Endothelial cell of umbilical vein (primary cell): ENCODE results near the gene HRH3. TPM values are rescaled to one million over a fixed set of nuclear protein-coding genes. Genes with fewer than 3 reads are reported as not detected.

Source experiments
- BruUV-seq: library from RNA; stranded (reverse); fragments of 400-500 nt; replicated peaks from 2 replicates; lab custom pipeline; 2021; lab: Mats Ljungman, UMichigan
- CTCF ChIA-PET: fragments of 300-600, 350-600 bp; sonication (Branson Sonifier 250); formaldehyde crosslinking; loops from one replicate; lab custom pipeline; 2021; ENCODE audit warnings: antibody characterized with exemption, inconsistent platforms; lab: Charles Lee
- POLR2A ChIA-PET: fragments of 300-600, 350-600 bp; sonication (Branson Sonifier 250); formaldehyde crosslinking; loops from one replicate; lab custom pipeline; 2021; ENCODE audit warnings: antibody characterized with exemption, inconsistent platforms; lab: Charles Lee
- DNase-seq: peaks from one replicate; pipeline ENCODE4 v3.0.0-alpha.2; 2011; ENCODE audit warnings: low read depth, low spot score
- FAIRE-seq: peaks from 2 replicates; lab custom pipeline; 2011; peaks lifted over from hg19 to GRCh38; lab: Jason Lieb, UNC
- H2AFZ ChIP-seq: 2 replicates; pipeline ENCODE4 v1.6.0; 2012; ENCODE audit warnings: low read depth, low read length, control low read depth, inconsistent platforms
- H3K27ac ChIP-seq: 2 replicates; pipeline ENCODE4 v1.5.1; 2011; ENCODE audit warnings: low read depth, mild to moderate bottlenecking, control low read depth, low read length, moderate library complexity; ENCODE audit not compliant: insufficient read depth
- H3K27me3 ChIP-seq, 2 experiments: 2 replicates each; pipeline versions ENCODE4 v1.6.0 to v1.6.1; 2011; ENCODE audit warnings: low read length in 2 of 2, mixed read lengths in 1 of 2; ENCODE audit not compliant: control insufficient read depth in 2 of 2, insufficient read depth in 2 of 2
- H3K36me3 ChIP-seq, 2 experiments: 2 replicates in 1 of 2; 3 replicates in 1 of 2; pipeline ENCODE4 v1.5.1; 2011; ENCODE audit warnings: low read length in 2 of 2, mild to moderate bottlenecking in 1 of 2, moderate library complexity in 1 of 2; ENCODE audit not compliant: control insufficient read depth in 2 of 2, insufficient read depth in 2 of 2; ENCODE audit errors: extremely low read depth in 1 of 2
- H3K4me1 ChIP-seq: 3 replicates; pipeline ENCODE4 v1.5.1; 2011; ENCODE audit warnings: mild to moderate bottlenecking, low read length; ENCODE audit not compliant: control insufficient read depth, insufficient read depth; ENCODE audit errors: extremely low read depth
- H3K4me2 ChIP-seq: 2 replicates; pipeline ENCODE4 v1.6.1; 2011; ENCODE audit warnings: low read length, control low read depth, mixed read lengths; ENCODE audit not compliant: insufficient read depth
- H3K4me3 ChIP-seq, 3 experiments: fragments of 200-600 bp in 1 of 3; sonication (generic), shearing (Covaris generic) in 1 of 3; replicated peaks in 1 of 3; 2 replicates each; pipeline ENCODE4 v1.5.1; 2011 to 2016; ENCODE audit warnings: control low read depth in 3 of 3, low read length in 3 of 3, mild to moderate bottlenecking in 2 of 3, inconsistent platforms in 1 of 3, low read depth in 1 of 3, moderate library complexity in 1 of 3; ENCODE audit not compliant: insufficient read depth in 1 of 3
- H3K79me2 ChIP-seq: 2 replicates; pipeline ENCODE4 v1.6.0; 2012; ENCODE audit warnings: low read length, inconsistent platforms; ENCODE audit not compliant: control insufficient read depth, insufficient read depth
- H3K9ac ChIP-seq: replicated peaks from 2 replicates; pipeline ENCODE3; 2011; ENCODE audit warnings: low read length, control low read depth; ENCODE audit not compliant: insufficient read depth; ENCODE audit errors: extremely low read depth
- H3K9me1 ChIP-seq: replicated peaks from 3 replicates; pipeline ENCODE4 v1.6.0; 2011; ENCODE audit warnings: mild to moderate bottlenecking, low read length; ENCODE audit not compliant: control insufficient read depth, insufficient read depth; ENCODE audit errors: extremely low read depth
- H3K9me3 ChIP-seq: replicated peaks from 2 replicates; pipeline ENCODE4 v1.5.1; 2012; ENCODE audit warnings: low read length, inconsistent platforms; ENCODE audit not compliant: control insufficient read depth, insufficient read depth
- H4K20me1 ChIP-seq: replicated peaks from 2 replicates; pipeline ENCODE3; 2011; ENCODE audit warnings: mild to moderate bottlenecking, low read length; ENCODE audit not compliant: control insufficient read depth, insufficient read depth; ENCODE audit errors: extremely low read depth
- CTCF ChIP-seq, 2 donors: IDR thresholded peaks; 1 replicate in 1 of 2; 2 replicates in 1 of 2; pipeline ENCODE4 v1.5.1; 2011; ENCODE audit warnings: low read length in 2 of 2, mild to moderate bottlenecking in 2 of 2, moderate library complexity in 2 of 2, control low read depth in 1 of 2, inconsistent platforms in 1 of 2, low read depth in 1 of 2; ENCODE audit not compliant: insufficient read depth in 1 of 2; ENCODE audit errors: extremely low read depth in 1 of 2
- EZH2 ChIP-seq: IDR thresholded peaks from 2 replicates; pipeline ENCODE4 v1.6.1; 2012; ENCODE audit warnings: borderline replicate concordance, low read depth, mild to moderate bottlenecking, moderate library complexity, low read length, inconsistent platforms; ENCODE audit not compliant: severe bottlenecking
- FOS ChIP-seq: IDR thresholded peaks from 2 replicates; pipeline ENCODE4 v1.6.1; 2011; ENCODE audit warnings: mild to moderate bottlenecking, low read length, moderate library complexity, borderline replicate concordance; ENCODE audit not compliant: insufficient read depth
- MAX ChIP-seq: IDR thresholded peaks from 2 replicates; pipeline ENCODE4 v1.6.1; 2011; ENCODE audit not compliant: insufficient read depth, insufficient read length
- POLR2AphosphoS5 ChIP-seq: IDR thresholded peaks from 2 replicates; pipeline ENCODE4 v1.6.1; 2012; ENCODE audit warnings: low read depth, mild to moderate bottlenecking, control low read depth, low read length, moderate library complexity; ENCODE audit not compliant: insufficient read depth
- dilution Hi-C: fragments of 300-500 bp; cut with MboI; formaldehyde crosslinking; loops from one replicate; pipeline ENCODE4 v1.15.0; 2019; ENCODE audit warnings: low sequenced_read_pairs; ENCODE audit not compliant: extremely low pct_ligation_motif_present
- intact Hi-C: fragments of 100-400 bp; cut with micrococcal nuclease; formaldehyde crosslinking; loops from one replicate; pipeline ENCODE4 v1.10.0; 2022
- polyA plus RNA-seq, 4 experiments: library from polyadenylated mRNA; depleted of rRNA in 3 of 4; stranded (reverse) in 3 of 4; unstranded in 1 of 4; fragments of >200 nt; gene quantifications; 2 replicates each; pipeline versions ENCODE4 v1.2.1 to v1.2.3, GENCODE V29; 2011 to 2012; ENCODE audit warnings: missing spikeins in 1 of 4
- total RNA-seq: library from RNA; stranded (reverse); gene quantifications from 2 replicates; pipeline ENCODE4 v1.2.3, GENCODE V29; 2021

Gene HRH3
- total and polyA plus RNA-seq, 2 donors (not counting 3 experiments of a cell fraction or from before 2014, with no cell fraction given), result not detected

GRCh38 chr20:62238569-62239277 lies 18.6 kb upstream of the HRH3 start:
- Histone ChIP-seq H3K4me3 (peak overlapping the region in 2 of 3 experiments; percentile 20 to 74), H3K79me2 (peaks cover 3% of the 10 kb centered on the region), H2AFZ (no peak overlapping the region), H3K27ac (no peak overlapping the region), H3K36me3 (no peaks in the 10 kb centered on the region), H4K20me1 (no peaks in the 10 kb centered on the region), H3K4me2 (peak overlapping the region; percentile 31), H3K9me3 (no peaks in the 10 kb centered on the region), H3K27me3 (no peaks in the 10 kb centered on the region), H3K4me1 (peaks cover 5% of the 10 kb centered on the region), H3K9me1 (no peaks in the 10 kb centered on the region), H3K9ac (no peak overlapping the region)
- BruUV-seq, result no TSS peak
- FAIRE-seq (peak; percentile 59), DNase-seq (peak; percentile 24)
- CTCF ChIA-PET, result no interaction called here
- POLR2A ChIA-PET, result no interaction called here
- intact Hi-C loops, result loop anchor here (1.0 to 2.0 kb wide), 4 partner anchors 46 to 148 kb away; partner anchors contain the start of genes ADRM1 and RPS21
- dilution Hi-C loops, result no loop called here
- TF ChIP-seq EZH2 (no peak), MAX (no peak), FOS (no peak)

- TF ChIP-seq CTCF (IDR thresholded peaks at IDR 0.05; ENCODE audit: extremely low read depth in 1 of 2, insufficient read depth in 1 of 2, low read depth in 1 of 2, low read length in 2 of 2) (no peak), POLR2AphosphoS5 (peak; percentile 20)
- no peaks in the 10 kb centered on the region for H3K9me3 ChIP-seq
- H3K4me3 ChIP-seq, result peak within 1 kb of the TSS in 2 of 3 experiments; percentile 20 to 74
- BruUV-seq, result no TSS peak
- intact Hi-C loops, result loop anchor here (1.0 to 2.0 kb wide), 5 partner anchors 18 to 149 kb away; partner anchors contain the start of genes ADRM1, HRH3 and RPS21
- no peaks in the 10 kb centered on the region for H3K36me3 ChIP-seq
- H4K20me1 ChIP-seq, result no peaks in the 10 kb centered on the region
- no peaks in the 10 kb centered on the region for H3K27me3 ChIP-seq
- no peak within 1 kb of the TSS for H3K9ac ChIP-seq
- peak; percentile 99 for DNase-seq
- no peak within 1 kb of the TSS for H3K27ac ChIP-seq
- peaks cover 3% of the 10 kb centered on the region for H3K79me2 ChIP-seq
- H2AFZ ChIP-seq, result peak within 1 kb of the TSS; percentile 37
- H3K4me1 ChIP-seq, result peaks cover 5% of the 10 kb centered on the region
- ChIA-PET POLR2A (no interaction called here), CTCF (no interaction called here)
- H3K4me2 ChIP-seq, result peak within 1 kb of the TSS; percentile 36
- dilution Hi-C loops, result no loop called here
- peak; percentile 99 for FAIRE-seq
- no peaks in the 10 kb centered on the region for H3K9me1 ChIP-seq
Observed at GRCh38 chr20:62237801-62238568, 17.9 kb upstream of the HRH3 start, which contains the start of gene OSBPL2. Gene OSBPL2 (plus strand): TSS chr20:62238521. CDS start chr20:62256185, 17,664 bp downstream.
